Measurements from ENCODE around the gene NPW. TPM values are rescaled to one million over a fixed set of nuclear protein-coding genes. Genes with fewer than 3 reads are reported as not detected.
A peak's percentile ranks its signal among the peaks of the same experiment; 100 is the strongest.

NPW gene
- total and polyA plus RNA-seq, 9 of the 15 experiments (the other 6 are each of a cell fraction or from before 2014, with no cell fraction given), result 0.14 to 4.0 (median 2.6) TPM; not detected in 4

GRCh38 chr16:2032285-2033056 lies 12.9 kb downstream of the NPW start:
- ChIA-PET CTCF (ENCODE audit: low intra/inter-chr PET ratio) (interaction anchor here (0.6 kb wide), 1 partner anchor 221 kb away, joined by 4 read pairs; no protein-coding TSS in a partner anchor), POLR2A (interaction anchor here (0.6 to 1.1 kb wide), 8 partner anchors 9 to 1398 kb away, joined by 3 to 4 read pairs (median 3); partner anchors contain the start of genes RPS2 and TRAF7)
- Histone ChIP-seq H3K9me3 (replicated peaks; ENCODE audit: control insufficient read depth, insufficient read depth, low read depth, low read length) (no peaks in the 10 kb centered on the region), H3K9me1 (ENCODE audit: control insufficient read depth, insufficient read depth, low read length) (peaks cover 3% of the 10 kb centered on the region), H3K4me3 (no peak overlapping the region), H4K20me1 (replicated peaks; ENCODE audit: control insufficient read depth, insufficient read depth, low read length) (0 out of 2 replicates have a peak, but pooled peaks cover 5% of the 10 kb centered on the region), H3K9ac (ENCODE audit: insufficient read depth in 1 of 2, low read depth in 2 of 2, low read length in 2 of 2) (peak overlapping the region; percentile 50 to 86; a peak in 3 of 4 replicates), H3K4me1 (replicated peaks in 1 of 2; ENCODE audit: control insufficient read depth in 2 of 2, insufficient read depth in 2 of 2, low read length in 2 of 2) (peaks cover 22 to 88% of the 10 kb centered on the region in 2 experiments), H3K4me2 (ENCODE audit: insufficient read depth, low read length) (peak overlapping the region; percentile 45; the same call in 1 of the 2 replicates), H3K36me3 (ENCODE audit: control insufficient read depth, insufficient read depth, low read length) (peaks cover 11% of the 10 kb centered on the region; the same call in 1 of the 3 replicates), H3K27ac (ENCODE audit: extremely low read depth, low read depth, low read length) (peak overlapping the region; percentile 41; the same call in 2 of the 3 replicates), H3K79me2 (ENCODE audit: control insufficient read depth, insufficient read depth, low read length) (peaks cover 19% of the 10 kb centered on the region), H2AFZ (ENCODE audit: low read depth, low read length) (no peak overlapping the region; the same call in 1 of the 2 replicates), H3K27me3 (ENCODE audit: control insufficient read depth in 2 of 2, insufficient read depth in 2 of 2, low read length in 2 of 2) (no peaks in the 10 kb centered on the region)
- intact Hi-C loops (cut with micrococcal nuclease), result no loop called here
- 39% methylated on average over 7 of the region's 15 CpGs for WGBS (ENCODE audit: insufficient coverage, low coverage, missing lambda C conversion rate)
- no TSS peak for BruUV-seq (replicated peaks)
- FAIRE-seq, result peak; percentile 58
- in situ Hi-C loops (cut with MboI), result no loop called here
- ATAC-seq, result peak; percentile 59
- peak; percentile 55 to 75 (median 65) for DNase-seq (ENCODE audit: extremely low read depth in 1 of 4, low spot score in 3 of 4)
- TF ChIP-seq TCF7L2 (IDR thresholded peaks at IDR 0.05; ENCODE audit: low read depth, low read length) (no peak), JUN (IDR thresholded peaks at IDR 0.05; ENCODE audit: borderline replicate concordance, low read depth, low read length) (0 out of 2 replicates have a peak, but pooled peaks have one; percentile 27), JUN (CRISPR knock-in tag; IDR thresholded peaks at IDR 0.05; ENCODE audit: borderline replicate concordance) (no peak), C11orf30 (IDR thresholded peaks at IDR 0.05; ENCODE audit: low read depth) (peak; percentile 74; the same call in 1 of the 2 replicates), MYNN (IDR thresholded peaks at IDR 0.05) (0 out of 2 replicates have a peak, but pooled peaks have one; percentile 37), MYNN (CRISPR knock-in tag; IDR thresholded peaks at IDR 0.05) (no peak), CEBPB (tag; IDR thresholded peaks at IDR 0.05) (no peak), JUND (IDR thresholded peaks at IDR 0.05; ENCODE audit: borderline replicate concordance, low read depth, low read length) (peak; percentile 80), JUND (tag; IDR thresholded peaks at IDR 0.05; ENCODE audit: borderline replicate concordance, low read depth, low read length) (no peak; the same call in 2 of the 3 replicates), ATF1 (CRISPR knock-in tag; IDR thresholded peaks at IDR 0.05) (no peak), ATF1 (tag; IDR thresholded peaks at IDR 0.05) (0 out of 2 replicates have a peak, but pooled peaks have one; percentile 7), FOXP4 (CRISPR knock-in tag; IDR thresholded peaks at IDR 0.05; ENCODE audit: borderline replicate concordance) (0 out of 2 replicates have a peak, but pooled peaks have one; percentile 21), ZNF282 (CRISPR knock-in tag; IDR thresholded peaks at IDR 0.05) (no peak), ZSCAN29 (IDR thresholded peaks at IDR 0.05) (no peak), ZNF124 (CRISPR knock-in tag; IDR thresholded peaks at IDR 0.05) (no peak), MAFK (IDR thresholded peaks at IDR 0.05; ENCODE audit: low read length) (peak; percentile 30; the same call in 1 of the 2 replicates), CBFA2T3 (IDR thresholded peaks at IDR 0.05) (peak; percentile 36)
- TF ChIP-seq, protein P1, sequence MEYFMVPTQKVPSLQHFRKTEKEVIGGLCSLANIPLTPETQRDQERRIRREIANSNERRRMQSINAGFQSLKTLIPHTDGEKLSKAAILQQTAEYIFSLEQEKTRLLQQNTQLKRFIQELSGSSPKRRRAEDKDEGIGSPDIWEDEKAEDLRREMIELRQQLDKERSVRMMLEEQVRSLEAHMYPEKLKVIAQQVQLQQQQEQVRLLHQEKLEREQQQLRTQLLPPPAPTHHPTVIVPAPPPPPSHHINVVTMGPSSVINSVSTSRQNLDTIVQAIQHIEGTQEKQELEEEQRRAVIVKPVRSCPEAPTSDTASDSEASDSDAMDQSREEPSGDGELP (CRISPR knock-in tag; IDR thresholded peaks at IDR 0.05; ENCODE audit: borderline replicate concordance), result peak; percentile 95
- TF ChIP-seq, protein P2, sequence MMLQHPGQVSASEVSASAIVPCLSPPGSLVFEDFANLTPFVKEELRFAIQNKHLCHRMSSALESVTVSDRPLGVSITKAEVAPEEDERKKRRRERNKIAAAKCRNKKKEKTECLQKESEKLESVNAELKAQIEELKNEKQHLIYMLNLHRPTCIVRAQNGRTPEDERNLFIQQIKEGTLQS (IDR thresholded peaks at IDR 0.05), result peak; percentile 68
- TF ChIP-seq, protein P2 (CRISPR knock-in tag; conservative IDR thresholded peaks at IDR 0.05), result no peak

Measured in K562 (cell line).